ENCODE results near the gene MFRP.

DNA sequence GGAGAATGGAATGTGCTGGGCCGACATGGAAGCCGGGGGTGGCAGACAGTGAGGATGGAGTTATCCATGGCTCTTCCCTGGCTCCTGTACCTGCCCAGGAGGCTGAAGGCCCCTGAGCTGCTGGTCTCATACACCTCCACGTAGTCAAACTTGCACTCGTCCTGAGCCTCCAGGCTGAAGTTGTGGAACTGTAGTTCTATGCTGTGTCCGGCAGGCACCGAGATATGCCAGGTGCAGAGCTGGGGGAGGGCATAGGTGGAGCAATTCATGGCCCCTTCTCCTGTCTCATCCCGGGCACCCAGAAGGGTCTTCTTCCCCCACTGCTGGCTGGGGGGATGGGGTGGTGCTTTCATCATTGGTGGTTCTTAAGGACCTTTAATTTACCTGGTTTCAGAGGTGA lies 2.8 kb downstream of the MFRP start:
- TF ChIP-seq, protein P1, sequence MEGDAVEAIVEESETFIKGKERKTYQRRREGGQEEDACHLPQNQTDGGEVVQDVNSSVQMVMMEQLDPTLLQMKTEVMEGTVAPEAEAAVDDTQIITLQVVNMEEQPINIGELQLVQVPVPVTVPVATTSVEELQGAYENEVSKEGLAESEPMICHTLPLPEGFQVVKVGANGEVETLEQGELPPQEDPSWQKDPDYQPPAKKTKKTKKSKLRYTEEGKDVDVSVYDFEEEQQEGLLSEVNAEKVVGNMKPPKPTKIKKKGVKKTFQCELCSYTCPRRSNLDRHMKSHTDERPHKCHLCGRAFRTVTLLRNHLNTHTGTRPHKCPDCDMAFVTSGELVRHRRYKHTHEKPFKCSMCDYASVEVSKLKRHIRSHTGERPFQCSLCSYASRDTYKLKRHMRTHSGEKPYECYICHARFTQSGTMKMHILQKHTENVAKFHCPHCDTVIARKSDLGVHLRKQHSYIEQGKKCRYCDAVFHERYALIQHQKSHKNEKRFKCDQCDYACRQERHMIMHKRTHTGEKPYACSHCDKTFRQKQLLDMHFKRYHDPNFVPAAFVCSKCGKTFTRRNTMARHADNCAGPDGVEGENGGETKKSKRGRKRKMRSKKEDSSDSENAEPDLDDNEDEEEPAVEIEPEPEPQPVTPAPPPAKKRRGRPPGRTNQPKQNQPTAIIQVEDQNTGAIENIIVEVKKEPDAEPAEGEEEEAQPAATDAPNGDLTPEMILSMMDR (conservative IDR thresholded peaks at IDR 0.05; ENCODE audit: low read length): no peak
- TF ChIP-seq EZH2phosphoT487 (IDR thresholded peaks at IDR 0.05; ENCODE audit: borderline replicate concordance): no peak
